Measurements from ENCODE around the gene BHLHA15.

- TF ChIP-seq CTCF (IDR thresholded peaks at IDR 0.05), result no peak
- no peak for TF ChIP-seq POLR2A (IDR thresholded peaks at IDR 0.05)
These were observed 13.5 kb downstream of the BHLHA15 start for GRCh38 chr7:98224701-98225181.
